GM12878 (cell line): Measurements from ENCODE around the gene NEK2. TPM values are rescaled to one million over a fixed set of nuclear protein-coding genes. Genes with fewer than 3 reads are reported as not detected.

Experiments
- ATAC-seq: fragments of 200-7000 bp; cut with Tn5 transposase; 3 replicates; pipeline ENCODE4 v1.9.1; 2020; ENCODE audit warnings: mild to moderate bottlenecking, moderate library complexity
- BruUV-seq: library from RNA; stranded (reverse); fragments of 400-500 nt; replicated peaks from 2 replicates; lab custom pipeline; 2021; lab: Mats Ljungman, UMichigan
- CTCF ChIA-PET: fragments of 300-600 bp; sonication (Branson Sonifier 250); formaldehyde crosslinking; extraction: SDS; loops from one replicate; lab custom pipeline; 2021; ENCODE audit warnings: inconsistent platforms; lab: Yijun Ruan, JAX
- POLR2A ChIA-PET: fragments of 350-600 bp; formaldehyde crosslinking; extraction: SDS; loops from one replicate; lab custom pipeline; 2021; ENCODE audit warnings: inconsistent platforms; lab: Charles Lee
- RAD21 ChIA-PET: fragments of 300-600 bp; sonication (Branson Sonifier 250); formaldehyde crosslinking; loops from one replicate; lab custom pipeline; 2023; ENCODE audit warnings: antibody characterized with exemption; ENCODE audit not compliant: unreplicated experiment; lab: Charles Lee
- SMC1A ChIA-PET: fragments of 300-600 bp; sonication (Branson Sonifier 250); formaldehyde crosslinking; loops from one replicate; lab custom pipeline; 2023; ENCODE audit not compliant: unreplicated experiment, uncharacterized antibody; lab: Charles Lee
- DNase-seq: peaks from one replicate; pipeline ENCODE4 v3.0.0-alpha.2; 2011; ENCODE audit warnings: low read depth, low spot score
- FAIRE-seq: peaks from 3 replicates; lab custom pipeline; 2011; peaks lifted over from hg19 to GRCh38; lab: Jason Lieb, UNC
- H2AFZ ChIP-seq: 2 replicates; pipeline ENCODE4 v1.6.0; 2011; ENCODE audit warnings: low read depth, low read length, control low read depth; ENCODE audit not compliant: control insufficient read depth
- H3K27ac ChIP-seq: 2 replicates; pipeline ENCODE4 v1.5.1; 2011; ENCODE audit warnings: control low read depth; ENCODE audit not compliant: control insufficient read depth, insufficient read depth
- H3K27me3 ChIP-seq, 2 experiments: replicated peaks in 1 of 2; 2 replicates each; pipeline versions ENCODE4 v1.6.0 to v1.6.1; 2011; ENCODE audit warnings: low read length in 1 of 2; ENCODE audit not compliant: control insufficient read depth in 2 of 2, insufficient read depth in 2 of 2
- H3K36me3 ChIP-seq, 2 experiments: 2 replicates each; pipeline ENCODE4 v1.5.1; 2011; ENCODE audit warnings: low read length in 1 of 2; ENCODE audit not compliant: control insufficient read depth in 2 of 2, insufficient read depth in 2 of 2
- H3K4me1 ChIP-seq: 2 replicates; pipeline ENCODE4 v1.6.1; 2011; ENCODE audit warnings: mild to moderate bottlenecking, low read length, moderate library complexity, mixed read lengths; ENCODE audit not compliant: control insufficient read depth, insufficient read depth
- H3K4me2 ChIP-seq: 2 replicates; pipeline ENCODE4 v1.6.0; 2011; ENCODE audit warnings: control low read depth; ENCODE audit not compliant: control insufficient read depth, insufficient read depth
- H3K4me3 ChIP-seq: fragments of 200-600 bp; sonication (generic); 2 replicates; pipeline ENCODE4 v1.5.1; 2016
- H3K79me2 ChIP-seq: 2 replicates; pipeline ENCODE4 v1.6.0; 2011; ENCODE audit warnings: low read length; ENCODE audit not compliant: control insufficient read depth, insufficient read depth
- H3K9ac ChIP-seq: 2 replicates; pipeline ENCODE4 v1.8.0; 2011; ENCODE audit warnings: low read length, control low read depth, mixed read lengths; ENCODE audit not compliant: control insufficient read depth, insufficient read depth
- H3K9me3 ChIP-seq: replicated peaks from 3 replicates; pipeline ENCODE4 v1.5.1; 2011; ENCODE audit warnings: mild to moderate bottlenecking, low read length; ENCODE audit not compliant: control insufficient read depth, insufficient read depth
- H4K20me1 ChIP-seq: 2 replicates; pipeline ENCODE4 v1.6.0; 2011; ENCODE audit not compliant: control insufficient read depth, insufficient read depth
- BACH1 ChIP-seq: fragments of 450-650 bp; IDR thresholded peaks from 2 replicates; pipeline ENCODE4 v1.6.1; 2017; ENCODE audit warnings: mild to moderate bottlenecking, borderline replicate concordance
- IKZF1 ChIP-seq: fragments of 450-650 bp; conservative IDR thresholded peaks from 2 replicates; pipeline ENCODE4 v1.6.1; 2017; ENCODE audit warnings: antibody characterized with exemption, mild to moderate bottlenecking
- MTA2 ChIP-seq: fragments of 450-650 bp; IDR thresholded peaks from 2 replicates; pipeline ENCODE4 v1.6.1; 2016; ENCODE audit warnings: low read depth, mild to moderate bottlenecking, moderate library complexity
- MYC ChIP-seq: IDR thresholded peaks from 2 replicates; pipeline ENCODE4 v1.6.1; 2011; ENCODE audit warnings: mild to moderate bottlenecking, low read length, moderate library complexity, inconsistent platforms; ENCODE audit not compliant: insufficient read depth, insufficient replicate concordance, insufficient read length, severe bottlenecking
- NFXL1 ChIP-seq: fragments of 450-650 bp; IDR thresholded peaks from 2 replicates; pipeline ENCODE4 v1.6.1; 2017; ENCODE audit warnings: antibody characterized with exemption, mild to moderate bottlenecking, borderline replicate concordance
- NR2C1 ChIP-seq: fragments of 450-650 bp; IDR thresholded peaks from 2 replicates; pipeline ENCODE4 v1.6.1; 2017; ENCODE audit warnings: antibody characterized with exemption, mild to moderate bottlenecking, moderate library complexity
- PML ChIP-seq: IDR thresholded peaks from 2 replicates; pipeline ENCODE4 v1.6.1; 2012; ENCODE audit warnings: low read length, inconsistent platforms
- POLR2AphosphoS2 ChIP-seq: IDR thresholded peaks from 2 replicates; pipeline ENCODE4 v1.6.1; 2011; ENCODE audit warnings: low read depth, mild to moderate bottlenecking, low read length, improper control_type of control experiment, moderate library complexity
- RBBP5 ChIP-seq: fragments of 200-600 bp; sonication (generic); conservative IDR thresholded peaks from 2 replicates; pipeline ENCODE4 v1.6.1; 2016
- RELA ChIP-seq: fragments of 450-650 bp; IDR thresholded peaks from 2 replicates; pipeline ENCODE4 v1.8.0; 2014; ENCODE audit warnings: borderline replicate concordance; ENCODE audit not compliant: partially characterized antibody
- SRF ChIP-seq, 2 experiments: IDR thresholded peaks; 2 replicates each; pipeline ENCODE4 v1.6.1; 2011; ENCODE audit warnings: low read depth in 2 of 2, low read length in 2 of 2, mild to moderate bottlenecking in 1 of 2, moderate library complexity in 1 of 2
- WGBS: methylation state at CpG from one replicate; pipeline ENCODE4 v1.1.6; 2016; ENCODE audit warnings: low lambda C conversion rate; ENCODE audit not compliant: insufficient replicate concordance, insufficient coverage; ENCODE audit errors: missing lambda C conversion rate; 5-methylcytosine and 5-hydroxymethylcytosine counted together
- in situ Hi-C: fragments of 300-500 bp; cut with MboI; formaldehyde crosslinking; loops from 9 replicates; pipeline ENCODE4 v1.14.3; 2018; ENCODE audit warnings: mixed read lengths
- intact Hi-C: fragments of 100-400 bp; cut with micrococcal nuclease; formaldehyde crosslinking; loops from one replicate; pipeline ENCODE4 v1.14.2; 2022; ENCODE audit not compliant: unreplicated experiment
- polyA plus RNA-seq, 11 experiments: library from polyadenylated mRNA; depleted of rRNA in 4 of 11; unstranded in 6 of 11; stranded (reverse) in 5 of 11; fragments of >200 nt; fragmentation: Nextera tagmentation in 4 of 11; fragmentation: Illumina TruSeq in 1 of 11; extraction: Ambion mirVana in 4 of 11; extraction: Trizol in 1 of 11; gene quantifications; 1 replicate in 1 of 11; 2 replicates in 10 of 11; pipeline versions ENCODE4 v1.2.1 to v1.2.3, GENCODE V29; 2011 to 2016; ENCODE audit warnings: inconsistent platforms in 2 of 11, missing spikeins in 2 of 11, low read depth in 1 of 11
- total RNA-seq, 4 experiments: library from RNA; depleted of rRNA in 3 of 4; stranded (reverse); fragments of >200 nt in 3 of 4; fragmentation: Illumina TruSeq in 1 of 4; extraction: Trizol in 1 of 4; gene quantifications; 2 replicates each; pipeline versions ENCODE4 v1.2.1 to v1.2.3, GENCODE V29; 2013 to 2021
- TF ChIP-seq, protein P1 (sequence below): fragments of 450-650 bp; IDR thresholded peaks from 2 replicates; pipeline ENCODE4 v1.6.1; 2014; ENCODE audit warnings: mild to moderate bottlenecking
- TF ChIP-seq, protein P2 (sequence below): IDR thresholded peaks from 2 replicates; pipeline ENCODE4 v1.6.1; 2012; ENCODE audit warnings: low read depth, low read length, improper control_type of control experiment

Gene NEK2
- total and polyA plus RNA-seq, 10 of the 15 experiments (the other 5 are each of a cell fraction or from before 2014, with no cell fraction given): 16.7 to 49.7 (median 36.9) TPM

DNA sequence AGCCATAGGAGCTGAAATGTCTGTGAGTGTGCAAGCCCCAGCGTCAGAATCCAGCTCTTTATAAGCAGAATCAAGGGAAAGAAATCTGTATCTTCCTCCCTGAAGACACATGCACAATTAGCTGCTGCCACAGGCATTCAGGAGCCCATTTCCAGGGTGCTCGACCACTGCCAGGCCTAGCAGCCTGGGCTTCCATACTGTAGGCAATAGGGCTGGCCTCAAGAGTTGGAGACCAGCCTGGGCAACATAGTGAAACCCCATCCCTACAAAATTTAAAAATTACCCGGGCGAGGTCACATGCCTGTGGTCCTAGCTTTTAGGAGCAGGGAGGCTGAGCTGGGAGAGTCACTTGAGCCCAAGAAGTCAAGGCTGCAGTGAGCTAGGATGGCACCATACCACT, 41.0 kb downstream of the NEK2 start:
- no peaks in the 10 kb centered on the region for H3K9me3 ChIP-seq
- WGBS: 58% methylated on average over 4 of the region's 4 CpGs
- no peak overlapping the region for H3K4me3 ChIP-seq
- H2AFZ ChIP-seq: no peak overlapping the region
- CTCF ChIA-PET: interaction anchor here (0.7 to 1.4 kb wide), 3 partner anchors 13 to 120 kb away, joined by 3 to 6 read pairs (median 4); no protein-coding TSS in a partner anchor
- H3K27ac ChIP-seq: no peak overlapping the region
- peaks cover 10% of the 10 kb centered on the region for H3K4me1 ChIP-seq
- SMC1A ChIA-PET: interaction anchor here (1.3 kb wide), 3 partner anchors 13 to 158 kb away, joined by 3 to 4 read pairs (median 3); no protein-coding TSS in a partner anchor
- no peak overlapping the region for H3K9ac ChIP-seq
- RAD21 ChIA-PET: no interaction called here
- no peak for DNase-seq
- no peak for ATAC-seq
- no peaks in the 10 kb centered on the region for H3K36me3 ChIP-seq
- H3K27me3 ChIP-seq: no peaks in the 10 kb centered on the region; a peak in 1 of 4 replicates
- POLR2A ChIA-PET: no interaction called here
- FAIRE-seq: no peak
- BruUV-seq: no TSS peak
- TF ChIP-seq BACH1 (no peak), MTA2 (no peak), RBBP5 (no peak), SRF (IDR thresholded peaks at IDR 0.05; ENCODE audit: low read depth in 2 of 2, low read length in 2 of 2) (no peak), IKZF1 (no peak), POLR2AphosphoS2 (no peak), MYC (no peak), PML (no peak), RELA (no peak), NR2C1 (no peak), NFXL1 (no peak)
- TF ChIP-seq, protein P1, sequence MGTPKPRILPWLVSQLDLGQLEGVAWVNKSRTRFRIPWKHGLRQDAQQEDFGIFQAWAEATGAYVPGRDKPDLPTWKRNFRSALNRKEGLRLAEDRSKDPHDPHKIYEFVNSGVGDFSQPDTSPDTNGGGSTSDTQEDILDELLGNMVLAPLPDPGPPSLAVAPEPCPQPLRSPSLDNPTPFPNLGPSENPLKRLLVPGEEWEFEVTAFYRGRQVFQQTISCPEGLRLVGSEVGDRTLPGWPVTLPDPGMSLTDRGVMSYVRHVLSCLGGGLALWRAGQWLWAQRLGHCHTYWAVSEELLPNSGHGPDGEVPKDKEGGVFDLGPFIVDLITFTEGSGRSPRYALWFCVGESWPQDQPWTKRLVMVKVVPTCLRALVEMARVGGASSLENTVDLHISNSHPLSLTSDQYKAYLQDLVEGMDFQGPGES: no peak
- TF ChIP-seq, protein P2, sequence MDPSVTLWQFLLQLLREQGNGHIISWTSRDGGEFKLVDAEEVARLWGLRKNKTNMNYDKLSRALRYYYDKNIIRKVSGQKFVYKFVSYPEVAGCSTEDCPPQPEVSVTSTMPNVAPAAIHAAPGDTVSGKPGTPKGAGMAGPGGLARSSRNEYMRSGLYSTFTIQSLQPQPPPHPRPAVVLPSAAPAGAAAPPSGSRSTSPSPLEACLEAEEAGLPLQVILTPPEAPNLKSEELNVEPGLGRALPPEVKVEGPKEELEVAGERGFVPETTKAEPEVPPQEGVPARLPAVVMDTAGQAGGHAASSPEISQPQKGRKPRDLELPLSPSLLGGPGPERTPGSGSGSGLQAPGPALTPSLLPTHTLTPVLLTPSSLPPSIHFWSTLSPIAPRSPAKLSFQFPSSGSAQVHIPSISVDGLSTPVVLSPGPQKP: no peak
- in situ Hi-C loops: no loop called here
- H3K79me2 ChIP-seq: no peaks in the 10 kb centered on the region
- intact Hi-C loops: no loop called here
- no peak overlapping the region for H3K4me2 ChIP-seq
- H4K20me1 ChIP-seq: no peaks in the 10 kb centered on the region; the same call in 1 of the 2 replicates
